CD1c-positive myeloid dendritic cell (primary cell): ENCODE data around the gene YPEL1.

Source experiments
- DNase-seq: peaks from one replicate; pipeline ENCODE4 v3.0.0-alpha.2; 2016; ENCODE audit errors: extremely low spot score

YPEL1 gene

DNA sequence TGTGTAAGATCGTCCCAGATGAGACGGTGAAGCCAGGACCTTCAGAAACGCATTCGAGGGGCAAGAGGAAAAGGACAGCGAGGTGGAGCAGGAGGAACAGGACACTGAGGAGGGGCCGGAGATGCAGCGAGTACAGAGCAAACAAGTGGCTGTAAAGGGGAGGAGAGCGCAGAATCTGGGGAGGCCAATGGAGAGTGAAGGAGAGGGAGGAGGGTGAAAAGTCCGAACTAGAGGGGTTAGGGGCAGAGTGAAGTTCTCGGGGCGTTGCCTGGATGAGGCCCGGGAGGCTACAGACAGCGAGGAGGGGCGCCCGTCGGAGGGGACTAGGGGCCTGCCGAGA lies 78.6 kb downstream of the YPEL1 start:
- DNase-seq: no peak

DNA sequence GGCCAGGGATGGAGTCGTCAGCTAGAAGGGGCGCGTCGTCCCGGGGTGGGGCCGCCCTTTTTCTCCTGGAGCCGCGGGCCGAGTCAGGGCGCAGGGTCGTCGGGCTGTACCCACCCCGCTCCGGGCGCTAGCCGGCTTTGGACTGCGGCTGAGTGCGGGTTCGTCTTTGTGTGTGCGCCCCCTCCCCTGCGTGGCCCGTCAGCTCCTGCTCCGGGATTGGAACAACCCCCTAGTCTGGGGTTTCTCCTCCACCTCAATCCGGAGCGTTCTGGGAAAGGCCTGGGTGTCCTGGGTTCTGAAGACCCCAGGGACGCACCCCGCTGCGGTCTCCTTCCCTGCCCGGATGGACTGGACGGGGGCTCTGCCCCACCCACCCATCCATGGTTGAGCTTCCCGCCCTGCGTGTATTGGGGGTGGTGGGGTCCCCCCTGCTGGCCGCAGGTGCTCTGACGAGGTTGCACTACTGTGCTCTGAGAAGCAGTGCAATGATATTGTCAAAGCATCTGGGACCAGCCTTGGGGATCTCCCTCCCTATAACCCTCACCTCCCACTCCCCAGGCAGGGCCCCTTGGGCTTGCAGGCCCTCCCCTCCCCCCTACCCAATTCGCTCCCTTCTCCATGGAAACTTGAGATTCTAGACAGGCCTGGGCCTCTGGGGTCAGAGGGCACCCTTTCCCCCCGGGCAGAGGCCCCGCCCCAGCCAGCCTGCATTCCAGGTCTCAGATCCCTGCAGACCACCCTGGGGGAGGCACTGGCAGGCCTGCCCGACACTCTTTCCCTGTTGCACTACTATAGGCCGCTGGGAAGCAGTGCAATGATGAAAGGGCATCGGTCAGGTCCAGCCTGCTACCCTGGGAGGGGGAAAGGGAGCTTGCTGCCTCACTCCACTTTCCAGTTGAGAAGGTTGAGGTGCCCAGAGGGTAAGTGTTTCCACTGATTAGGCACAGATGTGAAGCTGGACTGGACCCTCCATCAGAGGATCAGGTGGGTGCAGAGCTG lies 82.7 kb downstream of the YPEL1 start:
- no peak for DNase-seq

DNA sequence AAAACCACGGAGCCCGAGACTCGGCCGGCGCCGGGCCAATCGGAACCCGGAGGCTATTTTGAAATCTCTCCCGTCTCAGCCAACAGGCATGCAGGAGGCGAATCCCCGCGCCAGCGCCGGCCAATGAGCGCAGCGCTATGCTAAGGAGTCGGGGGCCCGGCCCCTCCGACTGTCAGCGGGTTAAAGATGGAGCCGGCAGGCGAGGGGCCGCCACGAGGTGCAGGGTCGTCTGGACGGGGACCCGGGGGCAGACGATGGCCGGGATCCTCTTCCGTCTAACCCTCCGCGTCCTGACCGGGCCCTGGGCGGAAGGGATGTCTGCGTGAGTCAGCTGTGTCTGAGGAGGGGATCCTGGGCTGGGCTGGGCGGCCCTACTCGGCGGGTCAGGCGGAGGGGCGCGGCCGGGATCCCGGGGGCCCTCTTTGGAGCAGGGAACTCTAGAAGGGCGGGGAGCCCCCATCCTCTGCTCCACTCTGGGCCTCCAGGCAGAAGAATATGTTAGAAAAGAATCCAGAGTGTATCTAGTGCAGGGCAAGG lies 83.5 kb downstream of the YPEL1 start:
- peak; percentile 92 for DNase-seq

DNA sequence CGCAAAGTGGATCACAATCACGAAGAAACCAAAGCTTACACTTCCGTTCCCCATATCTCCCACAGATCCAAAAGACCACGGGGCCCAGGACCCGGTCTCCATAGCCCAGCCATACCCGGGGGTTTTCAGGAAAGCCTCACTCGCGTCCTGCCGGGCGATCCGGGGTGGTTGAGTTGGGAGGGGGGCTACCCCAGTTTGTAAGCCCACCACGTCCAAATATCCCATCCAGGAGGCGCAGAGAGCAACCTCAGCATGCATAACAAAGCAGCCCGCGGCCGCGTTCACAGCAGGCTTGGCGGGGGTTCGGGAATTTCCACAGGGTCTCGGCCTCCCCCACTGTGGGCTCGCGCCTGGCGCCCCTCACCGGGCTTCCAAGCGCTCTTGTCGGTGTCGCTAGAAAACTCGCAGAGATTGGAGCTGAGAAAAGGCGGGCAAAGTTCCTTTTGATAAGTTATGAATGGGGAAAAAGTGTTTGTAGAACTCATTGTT lies 84.0 kb downstream of the YPEL1 start:
- peak; percentile 25 for DNase-seq

DNA sequence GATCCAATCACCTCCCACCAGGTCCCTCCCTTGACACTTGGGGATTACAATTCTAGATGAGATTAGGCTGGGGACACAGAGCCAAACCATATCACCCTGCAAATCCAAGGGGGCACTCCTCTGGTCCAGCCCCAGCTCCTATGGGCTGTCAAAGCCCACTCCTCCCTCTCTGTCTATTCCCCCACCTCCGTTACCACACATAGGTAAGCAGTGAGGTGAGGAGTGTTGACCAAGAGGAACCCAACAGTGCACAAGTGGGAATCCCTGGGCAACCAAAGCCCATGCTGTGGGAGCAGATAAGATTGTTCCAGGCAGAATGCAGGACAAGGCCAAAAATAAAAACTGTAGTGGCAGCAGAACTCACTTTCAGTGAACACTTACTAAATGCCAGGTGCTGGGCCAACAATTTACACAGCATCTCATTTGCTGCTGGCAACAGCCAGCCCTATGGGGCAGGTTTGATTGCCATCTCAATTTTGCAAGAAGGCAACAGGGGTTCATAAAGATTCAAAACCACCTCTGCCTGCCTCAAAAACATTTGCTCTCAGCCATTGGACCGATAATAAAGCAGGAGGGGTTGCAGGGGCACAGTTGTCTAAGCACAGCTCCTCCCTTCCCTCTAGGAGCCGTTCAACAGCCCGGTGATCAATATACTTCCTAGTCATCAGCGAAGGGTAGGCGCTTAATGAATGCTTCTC lies 84.6 kb downstream of the YPEL1 start:
- DNase-seq: no peak

DNA sequence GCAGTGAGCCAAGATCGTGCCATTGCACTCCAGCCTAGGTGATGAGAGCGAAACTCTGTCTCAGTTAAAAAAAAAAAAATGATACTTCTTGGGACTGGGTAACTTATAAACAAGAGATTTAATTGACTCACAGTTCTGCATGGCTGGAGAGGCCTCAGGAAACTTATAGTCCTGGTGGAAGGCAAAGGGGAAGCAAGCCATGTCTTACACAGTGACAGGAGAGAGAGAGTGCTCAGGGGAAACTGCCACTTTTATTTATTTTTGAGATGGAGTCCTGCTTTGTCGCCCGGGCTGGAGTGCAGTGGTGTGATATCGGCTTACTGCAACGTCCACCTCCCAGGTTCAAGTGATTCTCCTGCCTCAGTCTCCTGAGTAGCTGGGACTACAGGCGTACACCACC lies 85.3 kb downstream of the YPEL1 start:
- no peak for DNase-seq
